Cardiac muscle cell (in vitro differentiated cells and primary cell): ENCODE results near the gene VPS39. TPM values are rescaled to one million over a fixed set of nuclear protein-coding genes. Genes with fewer than 3 reads are reported as not detected.

Source experiments
- DNase-seq, 2 donors: peaks; one replicate each; pipeline versions ENCODE4 v3.0.0 to v3.0.0-alpha.2; 2010 to 2017; ENCODE audit warnings: low read depth in 1 of 2, low spot score in 1 of 2
- H3K27ac ChIP-seq: fragments of 200-600 bp; sonication (generic); 2 replicates; pipeline ENCODE4 v1.5.1; 2016
- H3K27me3 ChIP-seq: fragments of 200-600 bp; sonication (generic); 2 replicates; pipeline ENCODE4 v1.6.0; 2016; ENCODE audit warnings: control low read depth
- H3K36me3 ChIP-seq: fragments of 200-600 bp; sonication (generic); 2 replicates; pipeline ENCODE4 v1.5.1; 2016; ENCODE audit warnings: control low read depth
- H3K4me1 ChIP-seq: fragments of 200-600 bp; sonication (generic); 2 replicates; pipeline ENCODE4 v1.8.1; 2017; ENCODE audit warnings: low read depth, mild to moderate bottlenecking, mixed run types
- H3K4me3 ChIP-seq: fragments of 200-600 bp; sonication (generic); 2 replicates; pipeline ENCODE4 v1.5.1; 2016; ENCODE audit warnings: mild to moderate bottlenecking
- H3K9me3 ChIP-seq: fragments of 200-600 bp; sonication (generic); 2 replicates; pipeline ENCODE4 v1.5.1; 2017; ENCODE audit warnings: low read depth, mild to moderate bottlenecking, control low read depth
- polyA plus RNA-seq: library from polyadenylated mRNA; unstranded; fragments of >200 nt; fragmentation: Nextera tagmentation; extraction: Ambion mirVana; gene quantifications from 2 replicates; pipeline ENCODE4 v1.2.1, GENCODE V29; 2016
- total RNA-seq: library from RNA; depleted of rRNA; stranded (reverse); fragments of >200 nt; gene quantifications from 2 replicates; pipeline ENCODE4 v1.2.3, GENCODE V29; 2016
- TF ChIP-seq, protein P1 (sequence below): IDR thresholded peaks from 2 replicates; pipeline ENCODE4 v1.5.1; 2012; ENCODE audit warnings: low read depth, mild to moderate bottlenecking, low read length

VPS39 gene, protein sequence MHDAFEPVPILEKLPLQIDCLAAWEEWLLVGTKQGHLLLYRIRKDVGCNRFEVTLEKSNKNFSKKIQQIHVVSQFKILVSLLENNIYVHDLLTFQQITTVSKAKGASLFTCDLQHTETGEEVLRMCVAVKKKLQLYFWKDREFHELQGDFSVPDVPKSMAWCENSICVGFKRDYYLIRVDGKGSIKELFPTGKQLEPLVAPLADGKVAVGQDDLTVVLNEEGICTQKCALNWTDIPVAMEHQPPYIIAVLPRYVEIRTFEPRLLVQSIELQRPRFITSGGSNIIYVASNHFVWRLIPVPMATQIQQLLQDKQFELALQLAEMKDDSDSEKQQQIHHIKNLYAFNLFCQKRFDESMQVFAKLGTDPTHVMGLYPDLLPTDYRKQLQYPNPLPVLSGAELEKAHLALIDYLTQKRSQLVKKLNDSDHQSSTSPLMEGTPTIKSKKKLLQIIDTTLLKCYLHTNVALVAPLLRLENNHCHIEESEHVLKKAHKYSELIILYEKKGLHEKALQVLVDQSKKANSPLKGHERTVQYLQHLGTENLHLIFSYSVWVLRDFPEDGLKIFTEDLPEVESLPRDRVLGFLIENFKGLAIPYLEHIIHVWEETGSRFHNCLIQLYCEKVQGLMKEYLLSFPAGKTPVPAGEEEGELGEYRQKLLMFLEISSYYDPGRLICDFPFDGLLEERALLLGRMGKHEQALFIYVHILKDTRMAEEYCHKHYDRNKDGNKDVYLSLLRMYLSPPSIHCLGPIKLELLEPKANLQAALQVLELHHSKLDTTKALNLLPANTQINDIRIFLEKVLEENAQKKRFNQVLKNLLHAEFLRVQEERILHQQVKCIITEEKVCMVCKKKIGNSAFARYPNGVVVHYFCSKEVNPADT
- total RNA-seq (41.9 and 56.4 TPM in 2 replicates), polyA plus RNA-seq (35.7 and 45.7 TPM in 2 replicates)

DNA sequence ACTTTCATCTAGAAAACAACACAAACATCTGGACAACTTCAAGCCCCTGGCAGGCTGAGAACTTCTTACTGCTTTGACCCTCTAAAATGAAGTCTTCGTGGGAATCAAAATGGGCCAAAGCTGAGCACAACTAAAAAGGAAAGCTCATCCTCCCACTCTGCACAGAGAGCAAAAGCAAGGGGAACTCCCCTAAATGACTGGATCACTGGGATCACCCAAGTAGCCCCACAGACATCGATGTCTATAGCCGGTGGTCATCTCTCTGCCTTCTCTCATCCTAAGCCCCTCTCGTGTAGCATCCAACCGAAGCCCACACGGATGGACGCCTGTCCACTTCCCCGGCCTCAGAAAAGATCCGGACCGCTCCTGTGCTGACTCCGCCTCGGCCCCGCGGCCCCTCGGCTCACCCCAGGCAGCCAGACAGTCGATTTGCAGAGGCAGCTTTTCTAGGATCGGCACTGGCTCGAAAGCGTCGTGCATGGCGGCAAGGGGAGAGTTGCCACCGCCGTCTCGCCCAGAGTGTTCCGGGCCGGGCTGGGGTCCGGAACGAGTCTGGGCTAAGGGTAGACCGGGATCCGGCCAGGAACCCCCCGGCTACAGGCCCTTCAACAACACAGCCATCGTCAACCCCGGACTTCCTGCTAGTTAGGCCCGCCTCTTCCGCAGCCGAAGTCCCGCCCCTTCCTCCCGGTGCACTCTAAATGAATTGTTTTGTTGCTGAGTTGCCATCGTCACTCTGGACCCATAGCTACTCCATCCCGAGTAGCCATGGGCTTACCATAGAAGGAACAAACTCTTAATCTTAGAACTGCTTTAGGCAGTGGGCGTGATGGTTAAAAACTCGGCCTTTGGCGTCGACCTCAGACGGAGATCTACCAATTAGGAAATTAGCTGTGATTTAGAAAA, at the start of gene VPS39:
TSS of gene VPS39 (minus strand) at position 631 of the 906 bp plus-strand sequence. CDS start at position 480, 151 bp downstream.
- peak; percentile 88 to 90 for DNase-seq
- Histone ChIP-seq H3K27ac (peak within 1 kb of the TSS; percentile 67), H3K4me3 (peak within 1 kb of the TSS; percentile 47), H3K27me3 (no peaks in the 10 kb centered on the region), H3K36me3 (peaks cover 22% of the 10 kb centered on the region), H3K4me1 (peaks cover 6% of the 10 kb centered on the region), H3K9me3 (no peaks in the 10 kb centered on the region)
- TF ChIP-seq, protein P1, sequence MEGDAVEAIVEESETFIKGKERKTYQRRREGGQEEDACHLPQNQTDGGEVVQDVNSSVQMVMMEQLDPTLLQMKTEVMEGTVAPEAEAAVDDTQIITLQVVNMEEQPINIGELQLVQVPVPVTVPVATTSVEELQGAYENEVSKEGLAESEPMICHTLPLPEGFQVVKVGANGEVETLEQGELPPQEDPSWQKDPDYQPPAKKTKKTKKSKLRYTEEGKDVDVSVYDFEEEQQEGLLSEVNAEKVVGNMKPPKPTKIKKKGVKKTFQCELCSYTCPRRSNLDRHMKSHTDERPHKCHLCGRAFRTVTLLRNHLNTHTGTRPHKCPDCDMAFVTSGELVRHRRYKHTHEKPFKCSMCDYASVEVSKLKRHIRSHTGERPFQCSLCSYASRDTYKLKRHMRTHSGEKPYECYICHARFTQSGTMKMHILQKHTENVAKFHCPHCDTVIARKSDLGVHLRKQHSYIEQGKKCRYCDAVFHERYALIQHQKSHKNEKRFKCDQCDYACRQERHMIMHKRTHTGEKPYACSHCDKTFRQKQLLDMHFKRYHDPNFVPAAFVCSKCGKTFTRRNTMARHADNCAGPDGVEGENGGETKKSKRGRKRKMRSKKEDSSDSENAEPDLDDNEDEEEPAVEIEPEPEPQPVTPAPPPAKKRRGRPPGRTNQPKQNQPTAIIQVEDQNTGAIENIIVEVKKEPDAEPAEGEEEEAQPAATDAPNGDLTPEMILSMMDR: no peak

DNA sequence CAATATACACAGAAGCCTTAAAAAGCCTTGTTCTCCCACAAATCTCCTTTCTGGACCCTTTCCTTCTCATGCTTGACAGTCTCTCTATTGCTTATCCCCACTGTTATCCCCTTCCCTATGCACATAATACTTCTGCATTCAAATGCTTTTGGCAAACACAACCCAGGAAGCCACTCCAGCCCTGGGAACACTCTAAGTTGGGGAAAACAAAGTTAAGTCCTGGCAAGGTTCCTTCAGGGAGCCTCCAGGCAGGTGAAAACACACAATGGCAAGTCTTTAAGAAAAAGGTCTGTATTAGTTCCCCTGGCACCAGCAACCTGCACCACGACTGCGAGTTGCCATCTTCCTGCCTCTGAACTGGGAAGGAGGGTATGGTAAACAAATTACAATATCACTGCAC, 45.2 kb upstream of the VPS39 start:
- DNase-seq: no peak
- Histone ChIP-seq H3K27ac (no peak overlapping the region), H3K27me3 (no peaks in the 10 kb centered on the region), H3K36me3 (peaks cover 20% of the 10 kb centered on the region), H3K4me1 (no peaks in the 10 kb centered on the region), H3K9me3 (no peaks in the 10 kb centered on the region), H3K4me3 (no peak overlapping the region)
- TF ChIP-seq, protein P1: no peak

DNA sequence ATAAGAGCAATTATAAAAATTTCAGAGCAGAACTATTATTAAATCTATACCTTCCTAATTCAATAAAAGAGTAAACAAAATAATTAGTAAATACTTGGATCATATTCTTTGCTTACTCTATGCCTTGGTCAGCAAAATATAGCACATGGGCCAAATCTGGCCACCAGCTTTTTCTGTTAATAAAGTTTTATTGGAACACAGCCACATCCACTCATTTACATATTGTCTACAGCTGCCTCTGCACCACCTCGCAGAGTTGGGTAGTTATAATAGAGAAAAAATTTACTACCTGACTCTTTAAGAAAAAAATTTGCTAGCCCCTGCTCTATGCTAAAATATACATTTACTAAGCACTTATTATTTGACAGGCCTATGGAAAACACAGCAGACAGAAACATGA, 32.7 kb upstream of the VPS39 start:
- Histone ChIP-seq H3K27ac (no peak overlapping the region), H3K27me3 (no peaks in the 10 kb centered on the region), H3K4me1 (no peaks in the 10 kb centered on the region), H3K4me3 (no peak overlapping the region), H3K9me3 (no peaks in the 10 kb centered on the region), H3K36me3 (peaks cover 44% of the 10 kb centered on the region)
- DNase-seq: no peak
- TF ChIP-seq, protein P1: no peak

DNA sequence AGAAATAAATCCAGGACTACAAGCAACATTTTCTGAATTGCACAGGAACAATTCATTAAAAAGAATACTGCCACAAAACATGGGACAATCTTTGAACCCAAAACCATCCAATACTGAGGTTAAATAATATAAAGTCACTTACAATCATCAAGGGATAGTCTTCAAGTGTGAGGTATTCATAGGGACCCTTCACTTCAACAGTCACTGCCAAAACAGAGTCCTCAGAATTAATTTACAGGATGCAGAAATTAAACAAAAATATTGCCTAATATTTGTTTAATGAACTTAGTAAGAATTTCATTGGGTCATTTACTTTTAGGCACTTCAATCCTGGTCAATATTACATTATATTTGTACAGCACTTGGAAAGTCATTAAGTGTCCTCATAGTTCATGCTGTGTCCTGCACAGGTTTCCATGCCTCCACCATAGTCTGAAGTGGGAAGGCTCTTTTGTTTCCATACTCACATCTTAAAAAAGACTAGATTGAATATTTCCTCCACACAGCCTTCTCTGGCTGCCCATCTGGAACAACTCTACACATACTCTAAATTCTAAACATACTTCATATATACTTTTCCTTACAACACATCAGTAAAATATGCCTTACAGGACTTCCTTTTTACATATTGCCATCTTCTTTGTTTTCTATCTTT, 31.6 kb upstream of the VPS39 start:
- DNase-seq: no peak
- TF ChIP-seq, protein P1: no peak
- H3K27ac ChIP-seq: no peak overlapping the region

More for the DNA sequence above, 31.6 kb upstream of the VPS39 start:
- no peaks in the 10 kb centered on the region for H3K9me3 ChIP-seq
- H3K27me3 ChIP-seq: no peaks in the 10 kb centered on the region
- no peaks in the 10 kb centered on the region for H3K4me1 ChIP-seq
- peaks cover 45% of the 10 kb centered on the region for H3K36me3 ChIP-seq
- no peak overlapping the region for H3K4me3 ChIP-seq
